GM23338 (cell line): ENCODE measurements around the gene ADGRV1.

Experiments
- CREB1 ChIP-seq: fragments of 250-450 bp; sonication (Bioruptor Pico); IDR thresholded peaks from 2 replicates; pipeline ENCODE4 v1.5.0; 2020; ENCODE audit warnings: low read depth, mild to moderate bottlenecking, moderate library complexity
- EZH2phosphoT487 ChIP-seq: fragments of 200-600 bp; sonication (generic); IDR thresholded peaks from one replicate; pipeline ENCODE4 v1.8.1; 2018; ENCODE audit warnings: antibody characterized with exemption; ENCODE audit not compliant: unreplicated experiment
- JUNB ChIP-seq: IDR thresholded peaks from one replicate; pipeline ENCODE4 v1.6.1; 2016; ENCODE audit warnings: antibody characterized with exemption; ENCODE audit not compliant: unreplicated experiment
- POLR2AphosphoS5 ChIP-seq: IDR thresholded peaks from 2 replicates; pipeline ENCODE4 v1.6.1; 2016; ENCODE audit warnings: antibody characterized with exemption, low read depth
- TF ChIP-seq, protein P1 (sequence below), 2 experiments: fragments of 200-600 bp in 1 of 2; sonication (generic) in 1 of 2; conservative IDR thresholded peaks; 2 replicates each; pipeline versions ENCODE4 v1.5.1 to v1.6.1; 2016 to 2017; ENCODE audit warnings: antibody characterized with exemption in 2 of 2, low read depth in 2 of 2, mild to moderate bottlenecking in 2 of 2, moderate library complexity in 1 of 2

DNA sequence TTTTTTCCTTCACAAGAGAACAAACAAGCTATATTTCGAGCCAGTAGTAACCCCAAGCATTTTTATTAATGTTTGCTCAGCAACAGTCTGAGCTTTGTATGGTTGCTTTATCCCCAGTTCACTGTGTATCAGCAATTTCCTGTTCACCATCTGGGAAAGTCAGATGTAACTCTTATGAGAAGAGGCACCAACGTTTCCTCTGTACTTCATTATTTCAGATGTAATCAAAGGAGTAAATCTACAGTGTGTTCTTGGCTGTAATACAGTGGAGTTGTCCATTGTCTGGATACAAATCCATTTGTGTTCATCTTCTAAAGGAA lies 484.3 kb downstream of the ADGRV1 start:
- TF ChIP-seq JUNB, result no peak
- TF ChIP-seq, protein P1, sequence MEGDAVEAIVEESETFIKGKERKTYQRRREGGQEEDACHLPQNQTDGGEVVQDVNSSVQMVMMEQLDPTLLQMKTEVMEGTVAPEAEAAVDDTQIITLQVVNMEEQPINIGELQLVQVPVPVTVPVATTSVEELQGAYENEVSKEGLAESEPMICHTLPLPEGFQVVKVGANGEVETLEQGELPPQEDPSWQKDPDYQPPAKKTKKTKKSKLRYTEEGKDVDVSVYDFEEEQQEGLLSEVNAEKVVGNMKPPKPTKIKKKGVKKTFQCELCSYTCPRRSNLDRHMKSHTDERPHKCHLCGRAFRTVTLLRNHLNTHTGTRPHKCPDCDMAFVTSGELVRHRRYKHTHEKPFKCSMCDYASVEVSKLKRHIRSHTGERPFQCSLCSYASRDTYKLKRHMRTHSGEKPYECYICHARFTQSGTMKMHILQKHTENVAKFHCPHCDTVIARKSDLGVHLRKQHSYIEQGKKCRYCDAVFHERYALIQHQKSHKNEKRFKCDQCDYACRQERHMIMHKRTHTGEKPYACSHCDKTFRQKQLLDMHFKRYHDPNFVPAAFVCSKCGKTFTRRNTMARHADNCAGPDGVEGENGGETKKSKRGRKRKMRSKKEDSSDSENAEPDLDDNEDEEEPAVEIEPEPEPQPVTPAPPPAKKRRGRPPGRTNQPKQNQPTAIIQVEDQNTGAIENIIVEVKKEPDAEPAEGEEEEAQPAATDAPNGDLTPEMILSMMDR (conservative IDR thresholded peaks at IDR 0.05; ENCODE audit: low read depth in 2 of 2), result no peak
- TF ChIP-seq EZH2phosphoT487, result no peak
- no peak for TF ChIP-seq CREB1
- no peak for TF ChIP-seq POLR2AphosphoS5
